DMS53 (cell line): ENCODE measurements around the gene FDXACB1.
"Not testable (repeated sequence)": the region's sequence is repeated elsewhere in the genome, so short reads cannot be mapped to it uniquely, and the experiment has no call there.

Experiments
- DNase-seq: peaks from one replicate; lab custom pipeline; 2025; lab: John Stamatoyannopoulos, UW

The FDXACB1 gene

GRCh38 chr11:111910676-111911562 lies 32.0 kb upstream of the FDXACB1 start:
- no peak for DNase-seq

GRCh38 chr11:111909378-111909777 lies 30.4 kb upstream of the FDXACB1 start:
- no peak for DNase-seq

GRCh38 chr11:111908639-111909305 lies 29.8 kb upstream of the FDXACB1 start:
- peak; percentile 13 for DNase-seq

- DNase-seq = no peak
Observed at GRCh38 chr11:111906680-111907079, 27.7 kb upstream of the FDXACB1 start.

GRCh38 chr11:111905411-111905810 lies 26.4 kb upstream of the FDXACB1 start:
- no peak for DNase-seq

GRCh38 chr11:111886844-111887243 lies 7.9 kb upstream of the FDXACB1 start:
- DNase-seq = no peak

GRCh38 chr11:111886032-111886431 lies 7.1 kb upstream of the FDXACB1 start:
- no peak for DNase-seq

- DNase-seq = not testable (repeated sequence)
Observed at GRCh38 chr11:111885053-111885452, 6.1 kb upstream of the FDXACB1 start.

GRCh38 chr11:111882202-111882601 lies 3.2 kb upstream of the FDXACB1 start:
- DNase-seq = no peak

GRCh38 chr11:111879637-111879960 lies 634 bp upstream of the FDXACB1 start:
- DNase-seq = no peak

GRCh38 chr11:111878385-111878848 lies 548 bp downstream of the FDXACB1 start:
- DNase-seq = no peak

- peak; percentile 41 for DNase-seq
Observed at GRCh38 chr11:111871693-111872161, 7.2 kb downstream of the FDXACB1 start.

GRCh38 chr11:111870886-111871692 lies 7.9 kb downstream of the FDXACB1 start, which contains the start of gene ALG9:
Gene ALG9 (minus strand): TSS chr11:111871581. CDS start chr11:111871482, 99 bp downstream.
- peak; percentile 87 for DNase-seq

GRCh38 chr11:111870522-111870885 lies 8.5 kb downstream of the FDXACB1 start:
- DNase-seq = no peak

- DNase-seq = no peak
Observed at GRCh38 chr11:111870113-111870512, 8.9 kb downstream of the FDXACB1 start.

- DNase-seq = no peak
Observed at GRCh38 chr11:111860257-111860656, 18.7 kb downstream of the FDXACB1 start.

- DNase-seq = no peak
Observed at GRCh38 chr11:111855506-111855905, 23.5 kb downstream of the FDXACB1 start.

- DNase-seq = no peak
Observed at GRCh38 chr11:111852103-111852502, 26.9 kb downstream of the FDXACB1 start.

- peak; percentile 20 for DNase-seq
Observed at GRCh38 chr11:111851636-111852035, 27.3 kb downstream of the FDXACB1 start.

GRCh38 chr11:111851067-111851466 lies 27.9 kb downstream of the FDXACB1 start:
- DNase-seq = no peak

- DNase-seq = no peak
Observed at GRCh38 chr11:111849631-111850030, 29.3 kb downstream of the FDXACB1 start.

GRCh38 chr11:111846636-111847035 lies 32.3 kb downstream of the FDXACB1 start:
- DNase-seq = no peak
